Vagina (tissue), 2 donors: ENCODE measurements around the gene MPV17L2. TPM values are rescaled to one million over a fixed set of nuclear protein-coding genes. Genes with fewer than 3 reads are reported as not detected.
"Not testable (repeated sequence)": the region's sequence is repeated elsewhere in the genome, so short reads cannot be mapped to it uniquely, and the experiment has no call there.

Experiments
- DNase-seq, 2 donors: peaks; one replicate each; pipeline ENCODE4 v3.0.0-alpha.2; 2017; ENCODE audit errors: extremely low spot score in 2 of 2
- H3K27ac ChIP-seq: fragments of 200-600 bp; sonication (generic); one replicate; pipeline ENCODE4 v1.5.1; 2019
- H3K27me3 ChIP-seq: fragments of 200-600 bp; sonication (generic); one replicate; pipeline ENCODE4 v1.5.1; 2019
- H3K36me3 ChIP-seq, 2 donors: fragments of 200-600 bp; sonication (generic); one replicate each; pipeline ENCODE4 v1.5.1; 2017 to 2019
- H3K4me1 ChIP-seq: fragments of 200-600 bp; sonication (generic); one replicate; pipeline ENCODE4 v1.5.1; 2019
- H3K4me3 ChIP-seq, 2 donors: fragments of 200-600 bp; sonication (generic); 1 replicate in 1 of 2; 2 replicates in 1 of 2; pipeline ENCODE4 v1.5.1; 2016 to 2019
- H3K9me3 ChIP-seq: fragments of 200-600 bp; sonication (generic); one replicate; pipeline ENCODE4 v1.5.1; 2019
- CTCF ChIP-seq, 3 experiments: fragments of 450-650 bp in 2 of 3; fragments of 200-600 bp in 1 of 3; sonication (generic) in 1 of 3; IDR thresholded peaks; one replicate each; pipeline ENCODE4 v1.5.1; 2017 to 2019; ENCODE audit warnings: antibody characterized with exemption in 3 of 3, mild to moderate bottlenecking in 2 of 3, moderate library complexity in 2 of 3
- POLR2A ChIP-seq, 2 donors: fragments of 450-650 bp; IDR thresholded peaks; one replicate each; pipeline ENCODE4 v1.6.1; 2017; ENCODE audit warnings: antibody characterized with exemption in 2 of 2, mild to moderate bottlenecking in 2 of 2, moderate library complexity in 2 of 2
- POLR2AphosphoS5 ChIP-seq, 2 donors: sonication (generic); formaldehyde crosslinking; IDR thresholded peaks; one replicate each; pipeline ENCODE4 v1.9.0; 2017; ENCODE audit warnings: antibody characterized with exemption in 2 of 2, mild to moderate bottlenecking in 2 of 2, low read depth in 1 of 2; ENCODE audit not compliant: insufficient read depth in 1 of 2
- intact Hi-C: fragments of 100-400 bp; cut with DNase I; formaldehyde crosslinking; loops from one replicate; pipeline ENCODE4 v1.15.1; 2023
- total RNA-seq: library from RNA; depleted of rRNA; stranded (reverse); fragments of >200 nt; gene quantifications from one replicate; pipeline ENCODE4 v1.2.3, GENCODE V29; 2016

Gene MPV17L2
- total RNA-seq, 1 donor from 2014 or later: 10.3 TPM

- TF ChIP-seq POLR2A (IDR thresholded peaks at IDR 0.05) (no peak), CTCF (IDR thresholded peaks at IDR 0.05) (peak in 1 of 3 experiments; percentile 65)
- H3K27ac ChIP-seq: no peak overlapping the region
- no peaks in the 10 kb centered on the region for H3K9me3 ChIP-seq
- H3K4me3 ChIP-seq: no peak overlapping the region
- no peak for DNase-seq
- no peaks in the 10 kb centered on the region for H3K27me3 ChIP-seq
- H3K36me3 ChIP-seq: no peaks in the 10 kb centered on the region
- intact Hi-C loops: loop anchor here (10.0 kb wide), 1 partner anchor 46 kb away; a partner anchor contains a TSS
- H3K4me1 ChIP-seq: peaks cover 13% of the 10 kb centered on the region
Observed at GRCh38 chr19:18208098-18208951, 15.3 kb downstream of the MPV17L2 start.

- not testable (repeated sequence) for H3K4me3 ChIP-seq, H3K4me1 ChIP-seq, H3K9me3 ChIP-seq, H3K36me3 ChIP-seq, DNase-seq, H3K27me3 ChIP-seq, H3K27ac ChIP-seq
- intact Hi-C loops: loop anchor here (10.0 kb wide), 1 partner anchor 45 kb away; a partner anchor contains a TSS
Observed at GRCh38 chr19:18209912-18210311, 16.9 kb downstream of the MPV17L2 start.

GRCh38 chr19:18211683-18212082 lies 18.7 kb downstream of the MPV17L2 start:
- DNase-seq: no peak
- TF ChIP-seq POLR2A (IDR thresholded peaks at IDR 0.05) (no peak), CTCF (IDR thresholded peaks at IDR 0.05) (no peak), POLR2AphosphoS5 (IDR thresholded peaks at IDR 0.05; ENCODE audit: insufficient read depth in 1 of 2, low read depth in 1 of 2) (no peak)
- Histone ChIP-seq H3K9me3 (no peaks in the 10 kb centered on the region), H3K27me3 (no peaks in the 10 kb centered on the region), H3K4me1 (no peaks in the 10 kb centered on the region), H3K4me3 (no peak overlapping the region), H3K27ac (no peak overlapping the region), H3K36me3 (no peaks in the 10 kb centered on the region)
- intact Hi-C loops: no loop called here

GRCh38 chr19:18214779-18215433 lies 21.9 kb downstream of the MPV17L2 start:
- no peaks in the 10 kb centered on the region for H3K36me3 ChIP-seq
- no peaks in the 10 kb centered on the region for H3K9me3 ChIP-seq
- TF ChIP-seq POLR2A (IDR thresholded peaks at IDR 0.05) (no peak), CTCF (IDR thresholded peaks at IDR 0.05) (no peak), POLR2AphosphoS5 (IDR thresholded peaks at IDR 0.05; ENCODE audit: insufficient read depth in 1 of 2, low read depth in 1 of 2) (no peak)
- H3K27me3 ChIP-seq: no peaks in the 10 kb centered on the region
- no peak overlapping the region for H3K27ac ChIP-seq
- no peaks in the 10 kb centered on the region for H3K4me1 ChIP-seq
- DNase-seq: no peak
- intact Hi-C loops: no loop called here
- H3K4me3 ChIP-seq: no peak overlapping the region

- Histone ChIP-seq H3K27me3 (no peaks in the 10 kb centered on the region), H3K4me1 (peaks cover 5% of the 10 kb centered on the region)
- TF ChIP-seq POLR2A (IDR thresholded peaks at IDR 0.05) (no peak), POLR2AphosphoS5 (IDR thresholded peaks at IDR 0.05; ENCODE audit: insufficient read depth in 1 of 2, low read depth in 1 of 2) (no peak), CTCF (IDR thresholded peaks at IDR 0.05) (no peak)
Observed at GRCh38 chr19:18216789-18217188, 23.8 kb downstream of the MPV17L2 start.

More at GRCh38 chr19:18216789-18217188, 23.8 kb downstream of the MPV17L2 start:
- Histone ChIP-seq H3K36me3 (no peaks in the 10 kb centered on the region), H3K4me3 (no peak overlapping the region), H3K9me3 (no peaks in the 10 kb centered on the region), H3K27ac (no peak overlapping the region)
- DNase-seq: no peak
- intact Hi-C loops: no loop called here
